GM21423 (cell line): Measurements from ENCODE around the gene JUNB.
A peak's percentile ranks its signal among the peaks of the same experiment; 100 is the strongest.

Experiments
- ATAC-seq: cut with Tn5 transposase; IDR thresholded peaks from one replicate; pipeline ENCODE4 v1.9.1; 2021; ENCODE audit warnings: mild to moderate bottlenecking, moderate library complexity; ENCODE audit not compliant: unreplicated experiment

JUNB gene

GRCh38 chr19:12791345-12792050 is at the start of gene JUNB:
Gene JUNB, plus strand, starts transcription at chr19:12791486. Its CDS starts 286 bp downstream, at chr19:12791772.
- peak; percentile 26 for ATAC-seq

- no peak for ATAC-seq
Measured at GRCh38 chr19:12745166-12745897, 46.0 kb upstream of the JUNB start.

GRCh38 chr19:12748489-12748888 is 42.8 kb upstream of the JUNB start:
- no peak for ATAC-seq

DNA sequence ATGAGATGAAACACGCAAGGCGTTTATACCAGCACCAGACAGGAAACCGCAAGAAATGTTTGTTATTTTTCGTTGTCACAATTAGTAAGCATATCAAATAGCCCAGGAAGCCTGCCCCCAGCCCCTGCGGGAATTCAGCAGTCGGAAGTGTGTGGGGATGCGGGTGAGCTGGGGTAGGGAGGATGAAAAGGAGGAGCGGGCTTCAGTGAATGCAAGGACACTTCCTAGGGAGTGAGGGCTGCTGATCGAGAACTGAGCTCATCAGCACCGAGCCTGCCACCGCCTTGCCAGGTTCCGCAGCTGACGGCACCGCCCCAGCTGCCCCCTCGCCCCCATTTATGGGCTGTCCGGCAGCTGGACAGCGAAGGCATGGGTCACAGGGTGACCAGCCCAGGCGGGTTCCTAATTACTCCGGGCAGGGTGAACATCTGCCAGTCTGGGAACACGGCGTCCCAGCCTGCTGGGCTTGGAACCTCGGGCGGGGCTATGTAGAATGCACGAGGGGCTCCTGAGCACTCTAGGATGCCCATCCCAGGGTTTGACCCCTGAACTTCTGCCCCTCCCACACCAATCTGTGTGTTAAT is 41.3 kb upstream of the JUNB start:
- ATAC-seq, result no peak

DNA sequence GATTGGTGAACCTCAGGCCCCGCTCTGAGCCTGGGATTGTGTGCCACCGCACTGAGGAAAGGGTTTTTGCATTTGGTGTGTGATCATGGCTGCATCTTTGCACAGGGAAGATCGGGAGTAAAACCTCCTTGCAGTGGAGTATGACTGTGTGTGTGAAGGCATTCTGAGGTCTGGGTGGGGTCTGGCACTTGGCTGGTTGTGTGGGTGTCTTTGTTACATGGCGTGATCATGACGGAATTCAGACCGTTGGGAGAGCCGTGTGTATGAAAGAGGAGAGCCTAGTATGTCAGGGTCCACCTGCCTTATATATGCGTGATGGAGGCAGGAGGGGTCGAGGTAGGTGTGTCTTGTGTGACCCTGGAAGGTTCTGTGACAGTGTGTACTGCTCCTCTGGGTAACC is 40.4 kb upstream of the JUNB start:
- no peak for ATAC-seq

DNA sequence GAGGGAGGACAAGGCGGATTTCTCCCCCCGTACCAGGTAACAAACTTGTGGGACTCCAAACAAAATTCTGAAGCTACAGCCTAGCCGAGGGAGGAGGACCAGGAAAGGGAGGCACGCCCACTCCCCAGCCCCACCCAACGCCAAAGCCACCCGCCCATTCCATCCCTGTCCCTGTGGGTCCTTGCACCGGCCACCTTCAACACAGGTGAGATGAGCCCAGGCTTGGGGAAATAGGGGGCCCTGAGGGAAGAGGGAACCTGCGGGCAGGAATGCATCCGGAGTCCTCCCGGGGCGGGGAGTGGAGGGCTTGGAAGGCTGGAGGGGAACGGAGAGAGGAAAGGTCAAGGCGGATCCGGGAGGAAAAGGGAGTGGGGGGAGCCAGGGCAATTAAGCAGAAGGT is 39.7 kb upstream of the JUNB start, which contains the start of gene BEST2:
Gene BEST2 (plus strand): TSS at position 157 of the 400 bp plus-strand sequence. CDS start 802 bp downstream, outside the sequence.
- ATAC-seq, result no peak

DNA sequence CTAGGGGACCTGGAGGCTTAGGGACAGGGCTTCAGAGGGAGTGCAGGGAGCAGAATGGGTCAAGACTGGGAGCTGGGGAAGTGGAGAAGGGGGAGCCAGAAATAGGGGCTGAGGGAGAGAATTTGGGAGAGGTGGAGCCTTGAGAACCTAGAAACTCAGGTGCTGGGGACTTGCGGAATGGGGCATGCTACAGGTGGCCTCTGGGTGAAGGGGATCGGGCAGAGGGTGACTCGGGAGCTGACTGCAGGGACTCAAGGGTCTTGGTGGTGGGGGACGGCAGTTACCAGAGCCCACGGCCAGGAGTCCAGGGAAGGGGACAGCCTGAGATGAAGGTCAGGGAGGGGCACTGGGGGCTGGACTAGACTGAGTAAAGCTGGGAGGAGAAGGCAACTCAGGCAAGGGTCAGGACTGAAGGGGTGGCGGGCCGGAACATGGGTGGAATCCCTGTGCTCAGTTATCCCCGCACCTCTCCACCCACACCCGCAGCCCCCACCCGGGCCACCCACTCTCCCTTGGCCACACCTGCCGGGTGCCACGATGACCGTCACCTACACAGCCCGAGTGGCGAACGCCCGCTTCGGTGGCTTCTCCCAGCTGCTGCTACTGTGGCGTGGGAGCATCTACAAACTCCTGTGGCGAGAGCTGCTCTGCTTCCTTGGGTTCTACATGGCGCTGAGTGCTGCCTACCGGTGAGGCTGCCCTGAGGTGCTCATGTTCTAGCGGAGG is 39.1 kb upstream of the JUNB start:
- no peak for ATAC-seq

GRCh38 chr19:12754465-12755196 is 36.7 kb upstream of the JUNB start:
- no peak for ATAC-seq

- ATAC-seq, result no peak
Measured at GRCh38 chr19:12756150-12756883, 35.0 kb upstream of the JUNB start.

- ATAC-seq, result no peak
Measured at GRCh38 chr19:12757544-12758274, 33.6 kb upstream of the JUNB start.

GRCh38 chr19:12759686-12760085 is 31.6 kb upstream of the JUNB start:
- ATAC-seq, result no peak

GRCh38 chr19:12763100-12763499 is 28.2 kb upstream of the JUNB start:
- no peak for ATAC-seq

GRCh38 chr19:12764698-12765097 is 26.6 kb upstream of the JUNB start:
- no peak for ATAC-seq

DNA sequence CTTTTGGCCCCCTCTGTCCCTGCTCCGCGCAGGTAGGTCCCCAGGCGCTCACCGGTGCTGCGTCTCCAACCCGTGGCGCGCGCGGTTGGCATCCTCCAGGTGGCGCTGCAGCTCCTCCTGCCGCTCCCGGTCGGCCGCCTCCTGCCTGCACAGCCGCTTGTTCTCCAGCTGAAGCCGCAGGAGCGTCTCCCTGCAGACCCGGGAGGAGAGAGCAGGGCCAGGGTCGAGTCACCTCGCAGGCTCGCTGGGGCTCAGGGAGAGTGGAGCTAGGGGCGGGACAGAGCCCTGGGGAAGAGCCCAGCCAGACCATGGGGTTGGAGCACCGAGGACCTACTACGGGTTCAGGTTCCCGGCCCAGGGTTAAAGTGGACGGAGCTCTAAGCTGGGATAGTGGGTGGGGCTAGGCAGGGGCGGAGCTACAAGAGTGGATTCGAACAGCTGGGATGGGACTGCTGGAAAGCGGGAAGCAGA is 25.2 kb upstream of the JUNB start:
- ATAC-seq, result no peak

- ATAC-seq, result no peak
Measured at GRCh38 chr19:12767150-12767549, 24.1 kb upstream of the JUNB start.

DNA sequence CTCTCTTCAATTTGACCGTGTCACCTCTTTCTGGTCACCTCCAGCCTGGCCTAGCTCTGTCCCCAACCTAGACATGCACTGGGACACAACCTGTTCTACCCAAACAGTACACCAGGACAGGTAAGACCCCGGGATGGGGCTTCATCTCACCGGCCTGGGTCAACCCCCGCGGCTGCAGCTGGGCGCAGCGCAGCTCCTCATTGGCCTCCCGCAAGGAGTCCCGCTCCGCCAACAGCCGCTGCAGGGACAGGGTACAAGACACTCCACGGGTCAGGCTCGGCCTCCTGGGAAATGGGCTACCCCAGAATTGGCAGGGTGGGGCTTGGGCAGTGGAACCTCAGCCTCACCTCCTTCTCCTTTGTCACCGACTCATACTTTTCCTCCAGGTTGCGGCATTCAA is 23.6 kb upstream of the JUNB start:
- ATAC-seq, result no peak

DNA sequence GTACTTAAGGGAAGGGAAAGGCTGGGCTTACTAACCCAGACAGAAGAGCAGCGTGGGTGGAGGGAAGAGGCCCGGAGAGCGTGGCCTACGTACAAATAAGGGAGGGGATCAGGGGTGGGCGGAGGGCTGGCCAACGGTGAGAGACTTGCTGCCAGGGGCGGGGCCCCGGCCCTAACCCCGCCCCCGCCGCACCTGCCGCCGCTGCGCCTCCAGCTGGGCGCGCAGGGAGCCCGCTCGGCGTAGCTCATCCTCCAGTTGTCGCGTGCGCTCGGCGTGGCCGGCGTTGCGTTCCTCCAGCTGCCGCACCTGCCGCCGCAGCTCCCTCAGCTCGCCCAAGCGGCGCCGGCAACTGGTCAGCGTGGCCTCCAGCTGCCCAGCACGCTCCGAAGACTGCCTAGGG is 21.6 kb upstream of the JUNB start:
- no peak for ATAC-seq

GRCh38 chr19:12770922-12771321 is 20.4 kb upstream of the JUNB start:
- no peak for ATAC-seq

DNA sequence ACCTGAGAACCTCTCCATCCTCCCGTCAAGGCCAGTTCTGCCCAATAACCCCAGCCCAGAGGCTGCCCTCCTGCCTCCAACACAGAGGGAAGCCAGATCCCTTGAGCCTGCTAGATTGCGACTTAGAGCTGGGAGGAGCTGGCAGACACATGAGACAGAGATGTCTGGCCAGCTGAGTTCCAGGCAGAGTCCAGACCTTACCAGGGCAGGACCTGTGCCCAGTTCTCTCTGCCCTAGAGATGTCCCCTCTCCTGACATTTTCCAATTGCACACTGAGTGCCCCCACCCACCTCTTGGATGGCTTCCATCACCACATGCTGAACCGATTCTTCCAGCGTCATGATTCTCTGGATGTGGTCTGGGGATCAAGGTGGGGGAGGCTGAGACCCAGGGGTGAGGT is 19.0 kb upstream of the JUNB start:
- no peak for ATAC-seq
